ENCODE results near the gene COL20A1.

- TF ChIP-seq CTCF (IDR thresholded peaks at IDR 0.05) = no peak
- TF ChIP-seq POLR2AphosphoS5 (IDR thresholded peaks at IDR 0.05) = no peak
- no peak for TF ChIP-seq POLR2A (IDR thresholded peaks at IDR 0.05)
Measured at GRCh38 chr20:63275825-63276224, 17.2 kb upstream of the COL20A1 start.
